HG03469 (cell line): Measurements from ENCODE around the gene DDX24.
A peak's percentile ranks its signal among the peaks of the same experiment; 100 is the strongest.

Source experiments
- ATAC-seq: cut with Tn5 transposase; IDR thresholded peaks from one replicate; pipeline ENCODE4 v1.9.1; 2021; ENCODE audit warnings: mild to moderate bottlenecking, moderate library complexity, moderate number of reproducible peaks; ENCODE audit not compliant: unreplicated experiment

DDX24 gene

GRCh38 chr14:94049625-94050023 is 31.4 kb downstream of the DDX24 start:
- no peak for ATAC-seq

GRCh38 chr14:94048691-94049624 is 32.0 kb downstream of the DDX24 start:
- ATAC-seq = no peak

GRCh38 chr14:94047581-94047980 is 33.4 kb downstream of the DDX24 start:
- ATAC-seq = no peak

GRCh38 chr14:94046696-94047250 is 34.2 kb downstream of the DDX24 start:
- no peak for ATAC-seq

- ATAC-seq = no peak
These were observed 35.2 kb downstream of the DDX24 start for GRCh38 chr14:94045563-94046345.

GRCh38 chr14:94045101-94045500 is 35.9 kb downstream of the DDX24 start:
- no peak for ATAC-seq

- ATAC-seq = no peak
These were observed 36.4 kb downstream of the DDX24 start for GRCh38 chr14:94044476-94045091.

- ATAC-seq = no peak
These were observed 37.1 kb downstream of the DDX24 start for GRCh38 chr14:94043756-94044475.

- ATAC-seq = no peak
These were observed 37.8 kb downstream of the DDX24 start for GRCh38 chr14:94043111-94043755.

GRCh38 chr14:94042433-94043091 is 38.4 kb downstream of the DDX24 start:
- ATAC-seq = no peak

- ATAC-seq = no peak
These were observed 39.3 kb downstream of the DDX24 start for GRCh38 chr14:94041551-94042346.

GRCh38 chr14:94040796-94041195 is 40.2 kb downstream of the DDX24 start:
- no peak for ATAC-seq

GRCh38 chr14:94040247-94040646 is 40.8 kb downstream of the DDX24 start:
- no peak for ATAC-seq

GRCh38 chr14:94038921-94039629 is 41.9 kb downstream of the DDX24 start:
- no peak for ATAC-seq

- no peak for ATAC-seq
These were observed 42.5 kb downstream of the DDX24 start for GRCh38 chr14:94038510-94038909.

- no peak for ATAC-seq
These were observed 43.0 kb downstream of the DDX24 start for GRCh38 chr14:94037954-94038353.

- ATAC-seq = peak; percentile 83
These were observed 44.5 kb downstream of the DDX24 start for GRCh38 chr14:94036313-94037167.
